ENCODE measurements around the gene ZSCAN30.

ZSCAN30 gene

GRCh38 chr18:35278969-35279368 is 11.1 kb downstream of the ZSCAN30 start:
- DNase-seq (ENCODE audit: low spot score) = no peak

DNA sequence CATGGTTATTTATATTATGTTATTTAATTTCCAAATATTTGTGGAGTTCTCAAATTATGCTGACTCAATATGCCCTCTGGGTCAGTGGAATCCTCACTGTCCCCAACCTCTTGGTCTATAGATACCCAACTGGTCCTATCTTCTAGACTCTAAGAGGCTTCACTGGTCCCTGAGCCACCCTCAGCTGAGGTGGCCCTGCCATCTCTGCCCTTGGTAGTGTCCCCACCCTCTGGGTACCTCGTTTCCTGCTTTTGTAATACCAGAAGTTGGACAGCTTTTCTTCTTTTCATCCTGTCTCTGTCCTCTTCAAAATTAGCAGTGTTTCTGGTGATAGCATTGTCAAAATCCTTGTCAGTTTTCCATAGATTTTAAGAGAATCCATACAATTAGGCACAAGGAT is 11.9 kb downstream of the ZSCAN30 start:
- DNase-seq (ENCODE audit: low spot score) = no peak

DNA sequence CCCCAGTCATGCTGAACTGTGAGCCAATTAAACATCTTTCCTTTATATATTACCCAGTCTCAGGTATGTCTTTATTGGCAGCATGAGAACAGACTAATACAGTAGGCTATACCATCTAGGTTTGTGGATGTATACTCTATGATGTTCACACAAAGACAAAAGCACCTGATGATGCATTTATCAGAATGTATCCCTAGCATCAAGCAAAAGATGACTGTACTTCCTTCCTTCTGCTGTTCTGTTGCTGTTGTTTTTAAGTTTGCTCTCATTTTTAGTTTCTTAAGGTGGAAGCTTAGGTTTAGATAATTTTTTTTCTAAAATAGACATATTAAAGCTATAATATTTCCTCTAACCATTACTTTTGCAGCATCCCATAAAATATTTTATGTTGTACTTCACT is 12.4 kb downstream of the ZSCAN30 start:
- no peak for DNase-seq (ENCODE audit: low spot score)

DNA sequence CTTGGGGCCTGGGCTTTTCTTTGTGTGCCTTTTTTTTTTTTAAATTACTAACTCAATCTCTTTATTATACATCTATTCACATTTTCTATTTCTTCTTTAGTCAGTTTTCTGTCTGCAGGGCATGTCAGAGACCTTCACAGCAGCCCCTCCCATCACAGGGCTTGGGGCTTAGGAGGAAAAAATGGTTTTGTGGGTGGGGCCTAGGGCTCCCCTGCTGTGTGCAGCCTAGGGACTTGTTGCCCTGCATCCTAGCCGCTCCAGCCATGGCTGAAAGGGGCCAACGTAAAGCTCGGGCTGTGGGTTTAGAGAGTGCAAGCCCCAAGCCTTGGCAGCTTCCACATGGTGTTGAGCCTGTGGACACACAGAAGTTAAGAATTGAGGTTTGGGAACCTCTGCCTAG is 13.8 kb downstream of the ZSCAN30 start:
- DNase-seq (ENCODE audit: low spot score) = no peak

GRCh38 chr18:35271656-35272055 is 18.4 kb downstream of the ZSCAN30 start:
- DNase-seq (ENCODE audit: low spot score) = no peak

DNA sequence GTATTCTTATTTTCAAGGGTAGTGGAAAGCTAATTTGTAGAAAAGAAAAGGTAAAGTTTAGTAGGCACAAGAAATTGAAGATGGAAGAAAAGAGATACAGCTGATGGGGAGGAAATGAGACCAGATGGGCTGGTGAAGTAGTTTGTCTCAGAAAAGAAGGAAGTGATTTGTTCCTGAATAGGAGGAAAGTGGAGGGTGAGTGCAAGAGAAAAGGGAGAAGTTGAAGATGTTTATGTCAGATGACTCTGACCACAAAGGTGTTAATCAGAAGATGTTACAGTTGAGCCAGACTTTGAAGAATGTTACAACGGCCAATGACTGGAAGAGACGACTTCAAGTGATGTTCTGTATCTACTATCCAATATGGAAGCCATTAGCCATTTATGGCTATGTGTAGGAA is 21.2 kb downstream of the ZSCAN30 start:
- DNase-seq (ENCODE audit: low spot score) = no peak

DNA sequence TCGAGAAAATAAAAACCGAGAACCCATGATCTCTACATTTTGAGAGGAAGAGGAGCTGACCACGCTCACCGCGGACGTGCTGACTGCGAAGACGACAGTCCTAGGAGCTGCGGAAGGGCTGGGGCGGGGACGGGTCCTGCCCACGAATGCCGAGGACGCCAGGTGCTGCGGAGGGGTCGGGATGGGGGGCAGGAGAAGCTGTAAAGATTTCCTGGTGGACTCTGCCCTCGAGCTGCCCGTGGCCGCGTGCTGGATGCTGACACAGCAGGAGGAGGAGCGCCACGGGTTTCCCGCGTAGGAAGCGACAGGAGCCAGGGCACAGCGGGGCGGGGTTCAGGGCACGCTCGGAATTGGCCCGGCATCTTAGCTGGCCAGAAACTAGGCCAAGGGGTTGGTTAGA is 22.2 kb downstream of the ZSCAN30 start:
- no peak for DNase-seq (ENCODE audit: low spot score)

DNA sequence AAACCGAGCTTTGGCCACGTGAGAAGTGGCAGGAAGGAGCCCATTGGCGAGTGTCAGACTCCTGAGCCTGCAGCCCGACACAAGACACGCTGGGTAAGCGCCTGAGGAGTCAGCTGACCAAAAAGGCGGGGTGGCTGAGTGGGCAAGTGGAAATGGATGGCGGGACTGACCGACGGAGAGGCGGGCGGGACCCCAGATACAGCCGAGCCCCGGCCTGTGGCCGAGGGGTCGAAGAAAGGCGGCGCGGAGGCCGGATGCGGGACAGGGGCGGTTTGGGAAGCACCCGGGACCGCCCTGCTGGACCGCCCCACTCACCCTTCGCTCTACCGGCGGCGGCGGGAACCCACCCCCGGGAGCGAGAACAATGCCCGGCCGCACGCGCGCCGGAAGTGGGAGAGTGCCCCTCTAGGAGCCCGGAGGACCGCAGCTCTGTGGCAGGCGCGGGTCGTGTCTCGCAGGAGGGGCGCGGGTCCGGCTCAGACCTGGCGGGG is 22.8 kb downstream of the ZSCAN30 start:
- peak; percentile 80 for DNase-seq (ENCODE audit: low spot score)

GRCh38 chr18:35264409-35264808 is 25.6 kb downstream of the ZSCAN30 start:
- DNase-seq (ENCODE audit: low spot score) = no peak

- no peak for DNase-seq (ENCODE audit: low spot score)
Measured at GRCh38 chr18:35256947-35257346, 33.1 kb downstream of the ZSCAN30 start.

- DNase-seq (ENCODE audit: low spot score) = no peak
Measured at GRCh38 chr18:35253655-35254287, 36.3 kb downstream of the ZSCAN30 start.

DNA sequence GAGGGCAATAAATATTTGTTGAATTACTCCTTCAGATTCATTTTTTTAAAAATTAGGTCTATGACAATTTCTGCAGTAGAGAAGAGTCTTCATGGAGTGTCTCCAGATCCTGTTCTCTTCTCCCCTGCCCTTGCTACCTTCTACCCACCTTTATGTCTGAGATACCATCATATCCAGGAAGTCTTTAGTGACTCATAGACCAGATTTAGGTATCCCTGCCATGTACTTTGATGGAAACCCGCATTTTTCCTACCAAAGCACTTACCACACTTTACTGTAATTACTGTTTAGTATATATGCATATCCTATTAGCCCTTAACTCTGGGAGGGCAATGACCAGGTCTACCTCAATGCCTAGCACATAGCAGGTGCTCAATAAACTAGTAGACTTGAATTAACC is 37.6 kb downstream of the ZSCAN30 start:
- no peak for DNase-seq (ENCODE audit: low spot score)

DNA sequence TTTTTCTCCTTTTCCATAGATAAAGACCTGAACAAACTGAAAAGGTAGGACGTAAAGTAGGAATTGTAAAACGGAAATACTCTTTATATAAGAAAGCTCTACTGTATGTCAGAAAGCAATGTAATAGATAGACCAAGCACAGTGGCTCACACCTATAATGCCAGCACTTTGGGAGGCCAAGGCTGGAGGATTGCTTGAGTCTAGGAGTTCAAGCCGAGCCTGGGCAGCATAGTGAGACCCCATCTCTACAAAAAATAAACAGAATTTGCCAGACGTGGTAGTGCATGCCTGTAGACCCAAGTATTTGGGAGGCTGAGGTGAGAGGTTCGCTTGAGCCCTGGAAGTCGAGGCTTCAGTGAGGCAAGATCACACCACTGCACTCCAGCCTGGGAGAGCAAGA is 41.6 kb downstream of the ZSCAN30 start:
- DNase-seq (ENCODE audit: low spot score) = no peak

DNA sequence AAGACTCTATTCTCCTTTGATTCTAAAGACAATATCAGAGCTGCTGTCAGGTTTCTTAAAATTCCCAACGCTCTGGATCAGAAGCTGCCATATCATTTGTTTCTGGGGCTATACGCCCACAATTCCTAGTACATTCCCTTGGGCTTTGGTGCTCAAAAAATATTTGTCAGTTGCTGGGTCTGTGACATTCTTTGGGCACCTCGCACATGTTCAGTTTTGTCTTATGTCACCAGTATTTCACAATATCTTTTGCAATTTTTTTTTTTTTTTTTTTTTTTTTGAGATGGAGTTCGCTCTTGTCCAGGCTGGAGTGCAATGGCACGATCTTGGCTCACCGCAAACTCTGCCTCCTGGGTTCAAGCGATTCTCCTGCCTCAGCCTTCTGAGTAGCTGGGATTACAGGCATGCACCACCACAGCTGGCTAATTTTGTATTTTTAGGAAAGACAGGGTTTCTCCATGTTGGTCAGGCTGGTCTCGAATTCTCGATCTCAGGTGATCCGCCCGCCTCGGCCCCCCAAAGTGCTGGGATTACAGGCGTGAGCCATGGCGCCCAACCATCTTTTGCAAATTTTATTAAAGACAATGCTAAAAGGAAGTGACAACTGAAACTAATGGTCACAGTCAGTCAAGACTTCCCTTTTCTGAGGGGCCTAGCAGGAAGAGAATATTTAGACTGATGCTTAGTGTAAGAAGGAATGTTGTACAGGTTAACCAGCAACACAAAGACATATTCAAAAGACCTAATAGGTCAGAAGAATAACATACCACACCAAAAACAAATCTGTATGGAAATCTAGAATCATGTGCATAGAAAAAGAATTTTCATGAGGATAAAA is 42.4 kb downstream of the ZSCAN30 start:
- no peak for DNase-seq (ENCODE audit: low spot score)

- DNase-seq (ENCODE audit: low spot score) = no peak
Measured at GRCh38 chr18:35246831-35247230, 43.2 kb downstream of the ZSCAN30 start.

GRCh38 chr18:35245719-35246317 is 44.2 kb downstream of the ZSCAN30 start:
- no peak for DNase-seq (ENCODE audit: low spot score)

DNA sequence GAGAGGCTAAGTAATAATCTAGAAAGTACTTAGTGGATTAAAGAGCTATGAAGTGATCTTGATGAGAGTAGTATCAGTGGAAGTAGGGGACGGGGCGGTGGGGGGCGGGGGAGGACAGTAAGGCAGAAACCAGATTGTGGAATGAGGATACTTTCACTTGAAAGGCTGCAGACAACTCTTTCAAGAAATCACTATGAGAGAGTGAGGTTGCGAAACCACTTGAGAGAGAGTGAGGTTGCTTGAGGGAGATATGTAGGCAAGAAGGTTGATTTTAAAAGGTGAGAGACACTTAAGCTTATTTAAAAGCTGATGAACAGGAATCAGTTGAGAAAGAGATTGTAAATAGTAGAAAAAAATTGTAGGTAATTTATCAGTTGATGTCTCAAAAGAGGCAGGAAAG is 45.4 kb downstream of the ZSCAN30 start:
- DNase-seq (ENCODE audit: low spot score) = no peak

- DNase-seq (ENCODE audit: low spot score) = no peak
Measured at GRCh38 chr18:35242426-35242825, 47.6 kb downstream of the ZSCAN30 start.

- no peak for DNase-seq (ENCODE audit: low spot score)
Measured at GRCh38 chr18:35241448-35241804, 48.6 kb downstream of the ZSCAN30 start.

- peak; percentile 96 for DNase-seq (ENCODE audit: low spot score)
Measured at GRCh38 chr18:35240664-35241447, 49.2 kb downstream of the ZSCAN30 start, which contains the start of gene ZNF397. Gene ZNF397, plus strand, starts transcription at chr18:35241034. Its CDS starts 1,437 bp downstream, at chr18:35242471.

- no peak for DNase-seq (ENCODE audit: low spot score)
Measured at GRCh38 chr18:35239314-35239713, 50.7 kb downstream of the ZSCAN30 start.
